SIG-M5 (cell line): Measurements from ENCODE around the gene TMPRSS11D.

Source experiments
- DNase-seq: peaks from one replicate; lab custom pipeline; 2025; lab: John Stamatoyannopoulos, UW

The TMPRSS11D gene

GRCh38 chr4:67883902-67884301 is at the start of gene TMPRSS11D:
TMPRSS11D (minus strand) TSS chr4:67884002; CDS start chr4:67883933, 69 bp downstream.
- no peak for DNase-seq

- DNase-seq, result no peak
Observed at GRCh38 chr4:67933038-67933437, 49.2 kb upstream of the TMPRSS11D start.

- DNase-seq, result no peak
Observed at GRCh38 chr4:67931256-67931655, 47.5 kb upstream of the TMPRSS11D start.

GRCh38 chr4:67929426-67929825 is 45.6 kb upstream of the TMPRSS11D start:
- no peak for DNase-seq

- DNase-seq, result no peak
Observed at GRCh38 chr4:67928546-67928945, 44.7 kb upstream of the TMPRSS11D start.

GRCh38 chr4:67927251-67927650 is 43.4 kb upstream of the TMPRSS11D start:
- DNase-seq, result no peak

- DNase-seq, result no peak
Observed at GRCh38 chr4:67926485-67926884, 42.7 kb upstream of the TMPRSS11D start.

- DNase-seq, result no peak
Observed at GRCh38 chr4:67922697-67923096, 38.9 kb upstream of the TMPRSS11D start.

- DNase-seq, result no peak
Observed at GRCh38 chr4:67918428-67918827, 34.6 kb upstream of the TMPRSS11D start.

GRCh38 chr4:67915400-67915966 is 31.7 kb upstream of the TMPRSS11D start:
- no peak for DNase-seq

GRCh38 chr4:67912080-67912479 is 28.3 kb upstream of the TMPRSS11D start:
- no peak for DNase-seq

- no peak for DNase-seq
Observed at GRCh38 chr4:67911638-67912037, 27.8 kb upstream of the TMPRSS11D start.

GRCh38 chr4:67911141-67911540 is 27.3 kb upstream of the TMPRSS11D start:
- no peak for DNase-seq

- no peak for DNase-seq
Observed at GRCh38 chr4:67910585-67910905, 26.7 kb upstream of the TMPRSS11D start.

- DNase-seq, result no peak
Observed at GRCh38 chr4:67909905-67910584, 26.2 kb upstream of the TMPRSS11D start.

GRCh38 chr4:67907650-67908049 is 23.8 kb upstream of the TMPRSS11D start:
- no peak for DNase-seq

- no peak for DNase-seq
Observed at GRCh38 chr4:67899096-67899495, 15.3 kb upstream of the TMPRSS11D start.

- no peak for DNase-seq
Observed at GRCh38 chr4:67897686-67898085, 13.9 kb upstream of the TMPRSS11D start.

GRCh38 chr4:67896421-67897065 is 12.7 kb upstream of the TMPRSS11D start:
- no peak for DNase-seq

- no peak for DNase-seq
Observed at GRCh38 chr4:67894659-67895058, 10.9 kb upstream of the TMPRSS11D start.

GRCh38 chr4:67892905-67893304 is 9.1 kb upstream of the TMPRSS11D start:
- DNase-seq, result no peak

- DNase-seq, result no peak
Observed at GRCh38 chr4:67892253-67892652, 8.5 kb upstream of the TMPRSS11D start.

- DNase-seq, result no peak
Observed at GRCh38 chr4:67891645-67892044, 7.8 kb upstream of the TMPRSS11D start.

- DNase-seq, result no peak
Observed at GRCh38 chr4:67886281-67886680, 2.5 kb upstream of the TMPRSS11D start.
